ENCODE results near the gene HPDL. TPM values are rescaled to one million over a fixed set of nuclear protein-coding genes. Genes with fewer than 3 reads are reported as not detected.

HPDL gene
- polyA plus RNA-seq, 1 donor (not counting 4 experiments of a cell fraction or from before 2014, with no cell fraction given) = 0.14 TPM

DNA sequence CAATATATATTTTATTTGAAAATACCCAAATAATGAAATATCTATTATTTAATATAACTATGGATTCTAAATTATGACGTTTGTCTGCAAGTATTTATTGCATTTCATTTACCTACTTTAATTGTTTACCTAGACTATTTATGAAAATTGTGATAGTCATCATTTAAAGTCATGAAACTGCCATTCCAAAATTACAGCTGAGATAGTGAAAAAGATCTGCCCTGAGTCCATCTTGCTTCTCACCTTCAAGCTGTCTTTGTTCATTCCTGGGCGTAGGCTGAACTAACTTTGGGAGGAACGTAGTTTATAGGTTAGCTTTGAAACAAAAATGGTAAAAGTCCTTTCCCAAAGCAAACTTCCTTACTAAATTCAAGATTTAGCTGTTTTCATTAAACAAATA lies 12.4 kb upstream of the HPDL start:
- no peaks in the 10 kb centered on the region for H3K9me3 ChIP-seq (ENCODE audit: control insufficient read depth, low read depth, low read length)
- TF ChIP-seq, protein P1, sequence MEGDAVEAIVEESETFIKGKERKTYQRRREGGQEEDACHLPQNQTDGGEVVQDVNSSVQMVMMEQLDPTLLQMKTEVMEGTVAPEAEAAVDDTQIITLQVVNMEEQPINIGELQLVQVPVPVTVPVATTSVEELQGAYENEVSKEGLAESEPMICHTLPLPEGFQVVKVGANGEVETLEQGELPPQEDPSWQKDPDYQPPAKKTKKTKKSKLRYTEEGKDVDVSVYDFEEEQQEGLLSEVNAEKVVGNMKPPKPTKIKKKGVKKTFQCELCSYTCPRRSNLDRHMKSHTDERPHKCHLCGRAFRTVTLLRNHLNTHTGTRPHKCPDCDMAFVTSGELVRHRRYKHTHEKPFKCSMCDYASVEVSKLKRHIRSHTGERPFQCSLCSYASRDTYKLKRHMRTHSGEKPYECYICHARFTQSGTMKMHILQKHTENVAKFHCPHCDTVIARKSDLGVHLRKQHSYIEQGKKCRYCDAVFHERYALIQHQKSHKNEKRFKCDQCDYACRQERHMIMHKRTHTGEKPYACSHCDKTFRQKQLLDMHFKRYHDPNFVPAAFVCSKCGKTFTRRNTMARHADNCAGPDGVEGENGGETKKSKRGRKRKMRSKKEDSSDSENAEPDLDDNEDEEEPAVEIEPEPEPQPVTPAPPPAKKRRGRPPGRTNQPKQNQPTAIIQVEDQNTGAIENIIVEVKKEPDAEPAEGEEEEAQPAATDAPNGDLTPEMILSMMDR (optimal IDR thresholded peaks at IDR 0.05 in 1 of 3, IDR thresholded peaks at IDR 0.05 in 1 of 3, conservative IDR thresholded peaks at IDR 0.05 in 1 of 3; ENCODE audit: extremely low read depth in 1 of 3, insufficient read depth in 2 of 3, low read length in 3 of 3) = no peak
- no peak for TF ChIP-seq EZH2 (IDR thresholded peaks at IDR 0.05; ENCODE audit: low read length)
- no peaks in the 10 kb centered on the region for H3K79me2 ChIP-seq (ENCODE audit: control insufficient read depth, insufficient read depth, low read length)
- FAIRE-seq = no peak
- no peaks in the 10 kb centered on the region for H3K27me3 ChIP-seq (ENCODE audit: control insufficient read depth, extremely low read depth, insufficient read depth, low read length)
- dilution Hi-C loops (cut with MboI; ENCODE audit: extremely low pct_ligation_motif_present, low sequenced_read_pairs) = no loop called here
- no peak overlapping the region for H3K4me2 ChIP-seq (ENCODE audit: control insufficient read depth, extremely low read depth, insufficient read depth, low read depth, low read length)
- no peaks in the 10 kb centered on the region for H3K4me1 ChIP-seq (ENCODE audit: control insufficient read depth, extremely low read depth, insufficient read depth, low read length)
- no peak for DNase-seq (ENCODE audit: low read depth, low spot score)
- no peaks in the 10 kb centered on the region for H3K9me1 ChIP-seq (ENCODE audit: control insufficient read depth, extremely low read depth, insufficient read depth, low read length)
- no peak overlapping the region for H2AFZ ChIP-seq (ENCODE audit: control insufficient read depth, low read length)
- no peak overlapping the region for H3K27ac ChIP-seq (ENCODE audit: control insufficient read depth, insufficient read depth, low read length)
- no peak overlapping the region for H3K4me3 ChIP-seq (ENCODE audit: control insufficient read depth in 2 of 3, extremely low read depth in 1 of 3, insufficient read depth in 2 of 3, low read depth in 1 of 3, low read length in 3 of 3)
- H3K36me3 ChIP-seq (ENCODE audit: control insufficient read depth in 2 of 2, extremely low read depth in 1 of 2, insufficient read depth in 2 of 2, low read length in 2 of 2) = no peaks in the 10 kb centered on the region
- no peak overlapping the region for H3K9ac ChIP-seq (ENCODE audit: control insufficient read depth, extremely low read depth, insufficient read depth, low read length)
- no peaks in the 10 kb centered on the region for H4K20me1 ChIP-seq (ENCODE audit: control insufficient read depth, extremely low read depth, insufficient read depth, low read length)

DNA sequence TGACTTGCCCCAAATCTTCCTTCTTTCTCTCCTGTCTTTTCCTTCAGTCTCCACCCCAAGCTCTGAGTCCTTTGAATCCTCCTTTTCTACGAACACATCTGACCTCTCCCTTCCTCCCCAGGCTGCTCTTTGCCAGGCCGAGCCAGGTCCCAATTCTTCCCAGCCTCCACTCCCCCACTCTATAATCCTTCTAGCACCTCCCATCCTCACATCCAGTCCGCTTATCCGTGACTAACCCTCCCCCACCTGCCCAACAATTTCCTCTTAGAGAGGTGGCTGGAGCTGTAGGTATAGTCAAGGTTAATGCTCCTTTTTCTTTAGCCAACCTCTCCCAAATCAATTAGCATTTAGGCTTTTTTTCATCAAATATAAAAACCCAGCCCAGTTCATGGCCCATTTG lies 9.5 kb upstream of the HPDL start:
- dilution Hi-C loops (cut with MboI; ENCODE audit: extremely low pct_ligation_motif_present, low sequenced_read_pairs) = no loop called here
- H3K36me3 ChIP-seq (ENCODE audit: control insufficient read depth in 2 of 2, extremely low read depth in 1 of 2, insufficient read depth in 2 of 2, low read length in 2 of 2) = no peaks in the 10 kb centered on the region
- H3K27me3 ChIP-seq (ENCODE audit: control insufficient read depth, extremely low read depth, insufficient read depth, low read length) = no peaks in the 10 kb centered on the region
- no peak overlapping the region for H3K9ac ChIP-seq (ENCODE audit: control insufficient read depth, extremely low read depth, insufficient read depth, low read length)
- no peak for FAIRE-seq
- no peaks in the 10 kb centered on the region for H3K9me1 ChIP-seq (ENCODE audit: control insufficient read depth, extremely low read depth, insufficient read depth, low read length)
- no peak for TF ChIP-seq EZH2 (IDR thresholded peaks at IDR 0.05; ENCODE audit: low read length)
- TF ChIP-seq, protein P1 (optimal IDR thresholded peaks at IDR 0.05 in 1 of 3, IDR thresholded peaks at IDR 0.05 in 1 of 3, conservative IDR thresholded peaks at IDR 0.05 in 1 of 3; ENCODE audit: extremely low read depth in 1 of 3, insufficient read depth in 2 of 3, low read length in 3 of 3) = no peak
- H4K20me1 ChIP-seq (ENCODE audit: control insufficient read depth, extremely low read depth, insufficient read depth, low read length) = no peaks in the 10 kb centered on the region
- no peaks in the 10 kb centered on the region for H3K9me3 ChIP-seq (ENCODE audit: control insufficient read depth, low read depth, low read length)
- no peak overlapping the region for H3K4me2 ChIP-seq (ENCODE audit: control insufficient read depth, extremely low read depth, insufficient read depth, low read depth, low read length)
- no peaks in the 10 kb centered on the region for H3K79me2 ChIP-seq (ENCODE audit: control insufficient read depth, insufficient read depth, low read length)
- no peak for DNase-seq (ENCODE audit: low read depth, low spot score)
- no peaks in the 10 kb centered on the region for H3K4me1 ChIP-seq (ENCODE audit: control insufficient read depth, extremely low read depth, insufficient read depth, low read length)
- H2AFZ ChIP-seq (ENCODE audit: control insufficient read depth, low read length) = no peak overlapping the region
- no peak overlapping the region for H3K27ac ChIP-seq (ENCODE audit: control insufficient read depth, insufficient read depth, low read length)
- H3K4me3 ChIP-seq (ENCODE audit: control insufficient read depth in 2 of 3, extremely low read depth in 1 of 3, insufficient read depth in 2 of 3, low read depth in 1 of 3, low read length in 3 of 3) = no peak overlapping the region
